GM12872 (cell line): Measurements from ENCODE around the gene APOD.

Source experiments
- TF ChIP-seq, protein P1 (sequence below): IDR thresholded peaks from 3 replicates; pipeline ENCODE4 v1.5.1; 2011; ENCODE audit warnings: low read depth, mild to moderate bottlenecking, low read length, moderate library complexity; ENCODE audit not compliant: insufficient read depth

The APOD gene

GRCh38 chr3:195597229-195597628 lies 13.5 kb upstream of the APOD start:
- TF ChIP-seq, protein P1, sequence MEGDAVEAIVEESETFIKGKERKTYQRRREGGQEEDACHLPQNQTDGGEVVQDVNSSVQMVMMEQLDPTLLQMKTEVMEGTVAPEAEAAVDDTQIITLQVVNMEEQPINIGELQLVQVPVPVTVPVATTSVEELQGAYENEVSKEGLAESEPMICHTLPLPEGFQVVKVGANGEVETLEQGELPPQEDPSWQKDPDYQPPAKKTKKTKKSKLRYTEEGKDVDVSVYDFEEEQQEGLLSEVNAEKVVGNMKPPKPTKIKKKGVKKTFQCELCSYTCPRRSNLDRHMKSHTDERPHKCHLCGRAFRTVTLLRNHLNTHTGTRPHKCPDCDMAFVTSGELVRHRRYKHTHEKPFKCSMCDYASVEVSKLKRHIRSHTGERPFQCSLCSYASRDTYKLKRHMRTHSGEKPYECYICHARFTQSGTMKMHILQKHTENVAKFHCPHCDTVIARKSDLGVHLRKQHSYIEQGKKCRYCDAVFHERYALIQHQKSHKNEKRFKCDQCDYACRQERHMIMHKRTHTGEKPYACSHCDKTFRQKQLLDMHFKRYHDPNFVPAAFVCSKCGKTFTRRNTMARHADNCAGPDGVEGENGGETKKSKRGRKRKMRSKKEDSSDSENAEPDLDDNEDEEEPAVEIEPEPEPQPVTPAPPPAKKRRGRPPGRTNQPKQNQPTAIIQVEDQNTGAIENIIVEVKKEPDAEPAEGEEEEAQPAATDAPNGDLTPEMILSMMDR, result no peak

DNA sequence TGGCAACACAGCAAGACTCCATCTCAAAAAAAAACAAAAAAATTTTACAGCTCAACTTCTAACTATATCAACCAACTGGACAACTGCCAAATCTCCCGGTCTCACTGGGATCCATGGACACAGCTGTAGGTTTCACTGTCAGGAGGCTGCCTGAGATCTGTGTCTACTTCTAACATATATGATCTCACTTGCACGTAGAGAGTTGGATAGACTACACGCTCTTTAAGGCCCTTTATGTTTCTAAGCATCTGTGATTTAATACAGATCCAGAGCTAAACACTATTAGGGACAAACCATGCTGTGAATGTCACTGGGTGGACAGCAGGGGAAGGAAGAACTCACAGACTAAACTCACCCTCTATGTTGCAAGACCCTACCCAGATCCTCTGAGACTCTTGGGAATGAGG lies 13.0 kb upstream of the APOD start:
- TF ChIP-seq, protein P1, result no peak

GRCh38 chr3:195595785-195596531 lies 12.2 kb upstream of the APOD start:
- TF ChIP-seq, protein P1, result no peak

DNA sequence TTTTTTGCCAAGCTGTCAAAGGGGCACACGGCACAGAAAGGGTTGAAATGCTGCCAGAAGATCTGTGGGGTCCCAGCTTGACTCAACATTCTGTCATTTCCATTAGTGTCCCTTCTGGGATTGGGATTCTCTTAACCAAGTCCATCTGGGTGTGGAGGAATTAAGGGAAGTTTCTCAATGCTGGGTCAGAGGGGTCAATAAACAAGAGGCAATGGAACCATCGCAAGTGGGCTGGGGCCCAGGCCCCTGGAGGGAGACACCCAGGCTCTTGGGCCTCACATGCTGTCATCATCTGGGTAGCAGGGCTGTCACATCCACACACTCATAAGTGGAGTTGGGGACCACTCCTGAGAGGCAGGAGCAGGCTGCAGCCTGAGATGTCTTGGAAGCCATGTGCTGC lies 8.1 kb upstream of the APOD start:
- TF ChIP-seq, protein P1, result no peak

DNA sequence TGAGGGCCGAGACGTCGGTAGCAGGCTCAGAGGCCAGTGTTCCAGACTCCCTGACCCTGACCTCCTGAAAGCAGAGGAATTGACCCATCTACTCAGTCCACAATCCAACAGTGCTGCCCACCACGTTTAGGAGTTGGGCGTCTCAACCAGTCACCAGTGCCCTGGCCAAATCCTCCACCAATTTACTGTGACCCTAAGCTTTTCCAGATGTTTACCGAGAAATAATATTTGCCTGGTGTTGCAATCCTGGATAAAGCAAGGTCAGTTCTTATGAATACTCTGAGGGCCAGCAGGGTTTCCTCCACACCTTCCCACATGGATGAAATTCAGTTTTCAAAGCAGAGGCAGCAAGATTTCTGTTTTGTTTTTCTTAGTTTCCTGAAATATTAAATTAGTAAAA lies 7.5 kb upstream of the APOD start:
- TF ChIP-seq, protein P1, result no peak

- TF ChIP-seq, protein P1, result no peak
Measured at GRCh38 chr3:195587824-195588223, 4.1 kb upstream of the APOD start.

GRCh38 chr3:195587406-195587805 lies 3.7 kb upstream of the APOD start:
- TF ChIP-seq, protein P1, result no peak
